Esophagus muscularis mucosa (tissue), 4 donors: ENCODE measurements around the gene CFD.

Experiments used
- EP300 ChIP-seq: sonication (generic); formaldehyde crosslinking; IDR thresholded peaks from one replicate; pipeline ENCODE4 v1.6.1; 2017; ENCODE audit warnings: antibody characterized with exemption
- POLR2A ChIP-seq: fragments of 450-650 bp; IDR thresholded peaks from one replicate; pipeline ENCODE4 v1.6.1; 2017; ENCODE audit warnings: antibody characterized with exemption, moderate library complexity, mild to moderate bottlenecking, low read depth
- TF ChIP-seq, protein P1 (sequence below), 3 experiments: fragments of 200-600 bp in 2 of 3; fragments of 450-650 bp in 1 of 3; sonication (generic) in 2 of 3; IDR thresholded peaks; one replicate each; pipeline ENCODE4 v1.5.1; 2017 to 2019; ENCODE audit warnings: antibody characterized with exemption in 3 of 3, mild to moderate bottlenecking in 2 of 3, moderate library complexity in 1 of 3

DNA sequence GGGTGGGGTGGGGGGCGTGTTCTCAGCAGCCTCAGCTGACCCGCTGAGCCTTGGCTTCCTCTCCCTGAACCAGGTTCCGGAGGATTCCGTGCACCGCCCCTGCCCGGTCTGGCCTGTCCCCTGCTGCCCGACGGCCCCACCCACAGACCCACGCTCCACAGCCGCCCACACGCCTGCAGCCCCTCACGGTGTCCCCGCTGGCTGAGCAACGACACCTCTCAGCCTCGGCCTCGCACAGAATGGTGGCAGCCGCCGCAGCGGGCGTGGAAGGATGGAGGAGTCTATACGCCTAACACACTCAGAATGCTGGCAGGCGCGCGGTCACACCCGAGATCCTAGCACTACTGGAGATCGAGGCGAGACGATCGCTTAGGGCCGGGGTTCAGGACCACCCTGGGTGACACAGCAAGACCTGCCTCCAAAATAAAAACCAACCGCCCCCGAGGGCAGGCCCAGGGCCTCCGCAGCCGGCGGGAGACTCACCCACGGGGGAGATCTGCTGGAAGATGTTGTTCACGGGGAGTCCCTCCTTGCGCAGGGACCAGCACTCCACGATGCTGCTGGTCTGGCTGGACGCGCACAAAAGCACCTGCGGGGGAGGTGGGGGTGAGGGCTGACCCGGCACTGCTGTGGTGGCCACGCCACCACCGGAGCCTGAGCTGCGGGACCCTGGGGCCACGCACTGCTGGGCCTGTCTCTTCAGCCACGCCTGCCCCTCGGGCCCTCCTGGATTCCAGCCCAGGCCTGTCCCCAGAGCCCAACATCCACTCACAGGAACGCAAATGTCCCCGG lies 25.2 kb downstream of the CFD start:
- TF ChIP-seq, protein P1, sequence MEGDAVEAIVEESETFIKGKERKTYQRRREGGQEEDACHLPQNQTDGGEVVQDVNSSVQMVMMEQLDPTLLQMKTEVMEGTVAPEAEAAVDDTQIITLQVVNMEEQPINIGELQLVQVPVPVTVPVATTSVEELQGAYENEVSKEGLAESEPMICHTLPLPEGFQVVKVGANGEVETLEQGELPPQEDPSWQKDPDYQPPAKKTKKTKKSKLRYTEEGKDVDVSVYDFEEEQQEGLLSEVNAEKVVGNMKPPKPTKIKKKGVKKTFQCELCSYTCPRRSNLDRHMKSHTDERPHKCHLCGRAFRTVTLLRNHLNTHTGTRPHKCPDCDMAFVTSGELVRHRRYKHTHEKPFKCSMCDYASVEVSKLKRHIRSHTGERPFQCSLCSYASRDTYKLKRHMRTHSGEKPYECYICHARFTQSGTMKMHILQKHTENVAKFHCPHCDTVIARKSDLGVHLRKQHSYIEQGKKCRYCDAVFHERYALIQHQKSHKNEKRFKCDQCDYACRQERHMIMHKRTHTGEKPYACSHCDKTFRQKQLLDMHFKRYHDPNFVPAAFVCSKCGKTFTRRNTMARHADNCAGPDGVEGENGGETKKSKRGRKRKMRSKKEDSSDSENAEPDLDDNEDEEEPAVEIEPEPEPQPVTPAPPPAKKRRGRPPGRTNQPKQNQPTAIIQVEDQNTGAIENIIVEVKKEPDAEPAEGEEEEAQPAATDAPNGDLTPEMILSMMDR (IDR thresholded peaks at IDR 0.05), result no peak
- no peak for TF ChIP-seq POLR2A
- TF ChIP-seq EP300, result no peak
